Hypothalamus (tissue), 51 donors: ENCODE measurements around the gene CAPN8.
A peak's percentile ranks its signal among the peaks of the same experiment; 100 is the strongest.

Experiments
- DNase-seq, 51 donors: peaks; one replicate each; lab custom pipeline; 2025; lab: John Stamatoyannopoulos, UW

The CAPN8 gene

GRCh38 chr1:223657978-223658377, 7.5 kb downstream of the CAPN8 start:
- DNase-seq = no peak

- DNase-seq = peak in 1 of 51 donors; percentile 8
These were observed 11.4 kb downstream of the CAPN8 start for GRCh38 chr1:223654083-223654482.

DNA sequence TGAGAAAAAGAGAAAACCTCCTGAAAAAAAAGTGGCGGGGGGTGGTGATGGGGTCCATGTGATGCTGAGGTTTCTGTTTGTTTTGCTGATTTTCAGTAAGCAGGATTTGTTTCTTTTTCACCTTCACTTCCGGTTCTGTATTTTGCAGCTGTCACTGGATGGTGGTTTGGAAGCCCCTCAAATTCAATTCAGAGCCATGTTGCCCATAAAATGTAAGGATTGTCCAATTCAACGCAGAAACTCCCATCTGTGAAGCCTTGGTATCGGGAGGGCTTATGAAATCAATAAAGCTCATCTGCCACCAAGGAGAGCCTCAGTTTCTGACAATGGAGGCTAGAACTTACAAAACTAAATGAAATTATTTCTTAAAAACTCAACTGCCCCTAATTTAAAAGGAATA, 12.1 kb downstream of the CAPN8 start:
- no peak for DNase-seq

GRCh38 chr1:223653015-223653414, 12.5 kb downstream of the CAPN8 start:
- DNase-seq = peak in 3 of 51 donors; percentile 3 to 68 (median 4)

DNA sequence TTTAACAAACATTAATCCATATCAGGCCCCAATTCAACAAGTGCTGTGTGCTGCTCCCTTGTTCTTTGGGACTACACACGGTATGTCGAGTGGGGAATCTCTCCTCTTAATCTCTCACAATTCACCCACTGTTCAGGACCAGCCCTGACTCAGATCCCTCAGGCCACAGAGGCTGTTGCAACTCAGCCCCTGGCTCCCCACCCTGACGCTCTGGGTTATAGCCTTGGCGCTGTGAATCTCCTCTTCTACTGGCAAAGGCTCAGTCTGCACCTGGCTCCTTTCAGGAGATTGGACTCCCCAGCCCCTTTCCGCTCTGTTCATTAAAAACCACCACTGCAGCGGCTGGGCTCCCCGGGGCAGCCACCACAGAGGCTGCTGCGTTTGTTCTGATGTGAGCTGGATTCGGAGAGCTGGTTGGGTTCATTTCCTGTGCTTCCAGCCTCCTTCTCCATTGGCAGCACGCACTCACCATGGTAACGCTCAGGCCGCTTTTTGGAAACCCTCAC, 13.0 kb downstream of the CAPN8 start:
- DNase-seq = peak in 28 of 51 donors; percentile 7 to 68 (median 38)

DNA sequence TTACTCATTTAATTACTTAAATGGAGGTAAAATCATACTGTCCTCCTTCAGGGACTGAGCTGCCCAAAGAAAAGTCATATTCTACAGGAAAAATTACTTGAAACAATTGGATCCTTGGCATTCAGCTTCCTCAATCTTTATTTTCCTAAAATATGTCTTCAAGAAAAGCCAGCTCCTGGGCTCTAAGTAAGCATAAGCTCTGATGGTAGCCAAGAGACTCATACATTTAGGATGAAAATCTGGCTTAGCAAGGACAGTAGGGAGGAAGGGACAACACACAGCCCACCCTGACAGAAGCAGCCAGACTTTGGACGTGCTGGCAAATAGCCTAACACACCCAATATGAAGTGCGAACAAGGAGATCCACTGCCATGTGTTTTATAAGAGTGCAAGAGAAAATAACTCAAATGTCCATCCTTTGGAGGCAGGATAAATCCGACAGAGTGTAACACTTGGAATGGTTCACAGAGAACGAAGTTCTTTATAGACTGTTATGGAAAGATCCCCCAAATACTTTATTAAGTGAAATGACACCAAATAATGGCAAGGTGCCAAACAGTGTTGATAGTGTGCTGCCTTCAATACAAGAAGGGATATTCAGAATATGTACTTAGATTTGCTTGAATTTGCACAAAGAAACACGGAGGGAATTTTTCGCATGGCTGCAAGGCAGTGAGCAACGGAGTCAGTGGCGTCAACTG, 14.1 kb downstream of the CAPN8 start:
- DNase-seq = no peak

DNA sequence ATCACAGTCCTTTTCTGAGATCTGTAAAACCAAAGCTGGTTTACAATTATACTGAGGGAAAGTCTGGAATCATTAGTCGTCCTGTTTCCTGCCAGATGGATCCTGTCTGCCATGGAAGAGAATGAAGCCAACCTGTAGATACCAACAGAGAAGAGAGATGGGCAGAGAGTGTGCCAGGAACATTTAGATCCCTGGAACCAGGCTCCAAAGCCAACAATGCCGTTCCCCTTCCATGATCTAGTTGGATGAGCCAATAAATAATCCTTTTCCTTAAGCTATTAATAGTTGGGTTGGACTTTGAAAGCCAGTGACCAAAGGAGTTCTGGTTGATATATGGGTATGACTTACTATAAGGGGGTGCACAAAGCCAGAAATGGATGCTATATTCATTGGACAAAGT, 15.0 kb downstream of the CAPN8 start:
- DNase-seq = no peak

GRCh38 chr1:223649222-223649621, 16.3 kb downstream of the CAPN8 start:
- DNase-seq = no peak

GRCh38 chr1:223647249-223647648, 18.3 kb downstream of the CAPN8 start:
- DNase-seq = no peak

DNA sequence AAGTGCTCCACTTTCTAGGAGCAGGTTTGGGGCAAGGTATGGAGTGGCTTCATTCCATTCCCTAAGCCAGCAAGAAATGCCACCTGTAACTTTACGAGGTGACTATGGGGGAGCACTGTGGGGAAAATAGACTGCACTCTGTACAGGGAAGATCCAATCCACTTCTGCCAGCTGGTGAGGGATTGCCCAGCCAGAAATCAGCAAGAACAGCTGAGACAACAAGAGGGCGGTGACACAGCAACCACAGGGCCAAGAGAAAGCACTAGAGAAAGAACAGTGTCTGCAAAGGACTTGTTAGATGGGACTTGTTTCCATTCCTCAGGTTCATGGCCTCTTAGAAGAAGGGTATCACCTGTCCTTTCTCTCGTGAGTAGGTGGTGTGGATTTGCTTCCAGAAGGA, 19.6 kb downstream of the CAPN8 start:
- no peak for DNase-seq

DNA sequence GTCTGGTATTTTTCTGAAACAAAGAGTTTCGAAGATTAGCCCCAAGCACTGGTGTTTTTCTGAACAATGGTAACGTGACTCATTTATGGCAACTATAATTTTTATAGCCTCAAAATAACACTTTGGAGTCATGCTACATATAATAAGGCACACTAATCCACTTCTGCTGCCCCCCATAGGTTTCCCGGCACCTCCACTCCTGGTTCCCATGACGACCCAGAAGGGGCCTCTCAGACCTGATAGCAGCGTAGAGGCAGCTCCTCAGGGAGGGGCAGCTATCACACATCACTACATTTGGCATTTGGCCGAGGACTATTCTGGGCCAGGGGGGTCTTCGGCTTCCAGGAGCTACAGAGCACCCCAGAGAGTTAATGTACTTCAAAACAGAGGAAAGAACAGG, 23.3 kb downstream of the CAPN8 start:
- DNase-seq = no peak

- no peak for DNase-seq
These were observed 23.9 kb downstream of the CAPN8 start for GRCh38 chr1:223641523-223642039.

GRCh38 chr1:223639331-223639749, 26.2 kb downstream of the CAPN8 start:
- DNase-seq = no peak

- DNase-seq = no peak
These were observed 30.3 kb downstream of the CAPN8 start for GRCh38 chr1:223635236-223635635.

- DNase-seq = no peak
These were observed 31.1 kb downstream of the CAPN8 start for GRCh38 chr1:223634423-223634822.

DNA sequence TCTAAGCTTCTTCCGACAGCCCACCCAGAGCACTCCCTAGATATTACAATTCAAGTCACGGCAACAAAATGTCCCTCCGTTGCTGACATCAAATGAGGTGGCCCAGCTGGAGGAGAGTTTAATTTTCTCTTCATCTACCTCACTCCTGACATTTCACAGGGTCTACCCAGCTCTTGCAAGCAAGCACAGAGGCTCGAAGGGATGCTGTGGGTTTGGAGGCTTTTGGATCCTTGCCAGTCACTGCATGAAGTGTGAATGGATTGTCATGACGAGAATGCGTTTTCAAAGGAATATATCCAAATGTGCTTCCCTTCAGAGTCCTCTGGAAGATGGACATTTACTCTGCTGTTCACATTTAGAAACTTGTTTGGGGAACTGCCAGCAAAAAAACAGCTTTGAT, 33.5 kb downstream of the CAPN8 start:
- no peak for DNase-seq

- DNase-seq = no peak
These were observed 34.0 kb downstream of the CAPN8 start for GRCh38 chr1:223631473-223631872.

DNA sequence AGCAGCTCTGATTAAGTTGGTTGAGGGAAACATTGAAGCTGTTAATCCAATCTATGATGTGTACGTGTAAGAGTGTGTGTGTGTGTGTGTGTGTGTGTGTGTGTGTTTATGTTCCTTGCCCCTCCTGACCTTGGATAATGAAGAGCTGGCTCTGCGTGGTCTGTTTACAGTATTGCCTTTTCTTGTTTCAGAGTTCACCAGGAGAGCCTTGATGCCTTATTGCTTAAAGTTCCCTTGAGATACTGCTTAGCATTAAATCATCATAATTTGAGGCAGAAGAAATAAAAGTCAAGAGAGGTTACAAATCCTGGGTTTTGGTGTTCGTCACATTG, 36.4 kb downstream of the CAPN8 start:
- no peak for DNase-seq

DNA sequence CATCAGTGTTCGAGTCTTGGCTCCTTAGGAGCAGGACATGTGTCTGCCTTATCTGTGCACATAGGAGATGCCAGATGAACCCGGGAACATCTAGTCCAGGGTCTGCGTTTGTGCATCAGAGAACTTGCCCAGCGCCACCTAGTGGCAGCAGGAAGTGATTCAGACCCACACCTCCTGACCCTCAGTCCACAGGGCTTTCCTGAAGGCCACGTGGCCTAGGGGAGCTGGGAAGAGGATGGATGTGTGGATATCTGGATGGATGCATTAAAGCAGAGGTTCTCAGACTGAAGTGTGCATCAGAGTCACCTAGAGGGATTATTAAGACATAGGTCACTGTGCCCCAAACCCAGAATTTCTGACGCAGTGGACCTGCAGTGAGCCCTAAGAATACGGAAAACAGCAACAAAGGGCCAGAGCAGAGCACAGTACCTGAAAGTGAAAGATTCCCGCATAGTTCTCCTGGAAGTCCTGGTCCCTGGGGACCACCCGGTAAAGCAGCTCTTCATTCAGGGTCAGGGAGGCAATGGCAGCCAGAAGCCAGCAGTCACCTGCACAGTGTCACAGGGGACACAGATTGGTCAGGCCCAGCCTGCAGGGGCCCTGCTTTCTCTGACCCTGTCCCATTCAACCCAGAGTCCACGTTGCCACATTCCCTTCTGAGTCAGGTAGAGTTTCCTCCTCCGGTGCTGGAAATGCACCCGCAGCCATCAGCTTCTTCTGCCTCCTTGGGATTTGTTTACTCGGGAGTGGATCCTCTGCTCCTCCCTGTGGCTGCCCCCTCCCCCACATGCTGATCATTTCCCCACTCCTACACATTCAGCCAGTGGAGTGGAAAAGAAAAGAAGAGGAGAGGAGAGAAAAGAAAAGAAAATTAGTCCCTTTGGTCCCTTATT, 37.0 kb downstream of the CAPN8 start:
- peak in 17 of 51 donors; percentile 5 to 57 (median 23) for DNase-seq

GRCh38 chr1:223622132-223622842, 43.2 kb downstream of the CAPN8 start:
- no peak for DNase-seq

DNA sequence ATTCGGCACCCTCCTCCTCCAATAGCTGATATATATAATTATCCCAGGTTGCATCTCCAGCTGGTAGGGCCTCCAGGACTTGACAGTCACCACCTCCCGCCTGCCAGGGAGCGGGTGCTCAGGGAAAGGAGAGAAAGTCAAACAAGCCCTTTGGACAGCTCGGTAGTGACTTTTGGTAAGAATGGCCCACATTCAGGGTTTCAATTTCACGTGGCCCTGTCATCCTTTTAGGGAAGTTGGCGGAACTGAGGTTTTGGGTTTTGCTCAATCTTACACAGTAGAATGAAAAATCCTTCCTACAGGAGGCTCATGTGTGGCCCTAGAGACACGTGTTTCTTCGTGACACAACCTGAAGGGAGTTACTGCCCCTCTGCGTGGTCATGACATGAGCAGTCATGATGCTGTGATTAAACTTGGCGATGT, 44.2 kb downstream of the CAPN8 start:
- peak in 8 of 51 donors; percentile 2 to 25 (median 12) for DNase-seq
